H9 (cell line): ENCODE measurements around the gene DPEP2. TPM values are rescaled to one million over a fixed set of nuclear protein-coding genes. Genes with fewer than 3 reads are reported as not detected.

Experiments used
- DNase-seq: peaks from one replicate; pipeline ENCODE4 v3.0.0-alpha.2; 2017
- H2AFZ ChIP-seq: one replicate; pipeline ENCODE4 v1.6.1; 2013; ENCODE audit warnings: mild to moderate bottlenecking, low read length, control low read depth, moderate library complexity
- H2AK5ac ChIP-seq: 2 replicates; pipeline ENCODE4 v1.6.1; 2013; ENCODE audit warnings: low read length, control low read depth, mixed read lengths; ENCODE audit not compliant: insufficient read length
- H2BK120ac ChIP-seq: one replicate; pipeline ENCODE4 v1.6.1; 2013; ENCODE audit warnings: low read depth, mild to moderate bottlenecking, low read length, control low read depth, inconsistent platforms; ENCODE audit not compliant: poor library complexity, severe bottlenecking
- H2BK12ac ChIP-seq: 2 replicates; pipeline ENCODE4 v1.6.1; 2013; ENCODE audit warnings: low read length, control low read depth, mixed read lengths, low read depth; ENCODE audit not compliant: insufficient read length
- H2BK15ac ChIP-seq: 2 replicates; pipeline ENCODE4 v1.6.1; 2013; ENCODE audit warnings: low read depth, low read length, control low read depth
- H2BK20ac ChIP-seq: one replicate; pipeline ENCODE4 v1.6.1; 2013; ENCODE audit warnings: low read depth, mild to moderate bottlenecking, low read length, control low read depth, inconsistent platforms; ENCODE audit not compliant: poor library complexity, severe bottlenecking
- H2BK5ac ChIP-seq: 2 replicates; pipeline ENCODE4 v1.6.1; 2013; ENCODE audit warnings: low read length, control low read depth, mixed read lengths; ENCODE audit not compliant: insufficient read length
- H3K14ac ChIP-seq: 2 replicates; pipeline ENCODE4 v1.6.1; 2013; ENCODE audit warnings: low read length, control low read depth; ENCODE audit not compliant: insufficient read depth
- H3K18ac ChIP-seq: 2 replicates; pipeline ENCODE4 v1.6.1; 2013; ENCODE audit warnings: low read depth, mild to moderate bottlenecking, mixed read lengths, low read length, control low read depth; ENCODE audit not compliant: insufficient read length
- H3K23ac ChIP-seq: 2 replicates; pipeline ENCODE4 v1.6.1; 2013; ENCODE audit warnings: low read length, control low read depth, mixed read lengths, low read depth; ENCODE audit not compliant: insufficient read length
- H3K23me2 ChIP-seq: 2 replicates; pipeline ENCODE4 v1.6.1; 2013; ENCODE audit warnings: low read depth, mild to moderate bottlenecking, mixed read lengths, low read length, control low read depth; ENCODE audit not compliant: insufficient read length, poor library complexity, severe bottlenecking
- H3K27ac ChIP-seq: 2 replicates; pipeline ENCODE4 v1.5.1; 2013; ENCODE audit warnings: low read length, control low read depth, mixed read lengths, low read depth; ENCODE audit not compliant: insufficient read length
- H3K27me3 ChIP-seq: 2 replicates; pipeline ENCODE4 v1.6.1; 2013; ENCODE audit warnings: low read length, control low read depth, inconsistent platforms; ENCODE audit not compliant: insufficient read depth
- H3K4ac ChIP-seq: 2 replicates; pipeline ENCODE4 v1.6.1; 2013; ENCODE audit warnings: low read depth, mild to moderate bottlenecking, control low read depth, inconsistent platforms, low read length, moderate library complexity
- H3K4me1 ChIP-seq: 2 replicates; pipeline ENCODE4 v1.6.1; 2013; ENCODE audit warnings: low read length, control low read depth, inconsistent platforms; ENCODE audit not compliant: insufficient read depth
- H3K4me2 ChIP-seq: 2 replicates; pipeline ENCODE4 v1.6.1; 2013; ENCODE audit warnings: low read length, control low read depth, mixed read lengths; ENCODE audit not compliant: insufficient read length, insufficient read depth
- H3K56ac ChIP-seq: 2 replicates; pipeline ENCODE4 v1.6.1; 2013; ENCODE audit warnings: low read depth, mild to moderate bottlenecking, mixed read lengths, low read length, control low read depth; ENCODE audit not compliant: insufficient read length
- H3K79me1 ChIP-seq: 2 replicates; pipeline ENCODE4 v1.6.1; 2013; ENCODE audit warnings: low read depth, mild to moderate bottlenecking, moderate library complexity, low read length, control low read depth, inconsistent platforms; ENCODE audit not compliant: insufficient read depth, poor library complexity, severe bottlenecking
- H3K79me2 ChIP-seq: 2 replicates; pipeline ENCODE4 v1.6.1; 2013; ENCODE audit warnings: low read length, control low read depth, inconsistent platforms; ENCODE audit not compliant: insufficient read depth
- H3K9ac ChIP-seq: 2 replicates; pipeline ENCODE4 v1.6.1; 2013; ENCODE audit warnings: low read length, control low read depth, mixed read lengths; ENCODE audit not compliant: insufficient read length; ENCODE audit errors: extremely low read depth
- H3K9me3 ChIP-seq: one replicate; pipeline ENCODE4 v1.6.1; 2013; ENCODE audit warnings: low read depth, low read length, inconsistent platforms; ENCODE audit not compliant: control insufficient read depth
- H3T11ph ChIP-seq: one replicate; pipeline ENCODE4 v1.6.1; 2013; ENCODE audit warnings: mild to moderate bottlenecking, low read length, control low read depth, inconsistent platforms
- H4K20me1 ChIP-seq: one replicate; pipeline ENCODE4 v1.6.1; 2013; ENCODE audit not compliant: control insufficient read depth, insufficient read length, insufficient read depth
- H4K5ac ChIP-seq: 2 replicates; pipeline ENCODE4 v1.6.1; 2013; ENCODE audit warnings: low read depth, mild to moderate bottlenecking, mixed read lengths, low read length, control low read depth; ENCODE audit not compliant: insufficient read length
- H4K8ac ChIP-seq: replicated peaks from 2 replicates; pipeline ENCODE4 v1.6.1; 2013; ENCODE audit warnings: low read length, control low read depth, mixed read lengths, low read depth; ENCODE audit not compliant: insufficient read length
- H4K91ac ChIP-seq: 2 replicates; pipeline ENCODE4 v1.6.1; 2013; ENCODE audit warnings: low read depth, mild to moderate bottlenecking, moderate library complexity, mixed read lengths, low read length, control low read depth; ENCODE audit not compliant: insufficient read length
- H3K27ac Mint-ChIP-seq, 3 experiments: 2 replicates in 2 of 3; 3 replicates in 1 of 3; pipeline ENCODE4 v1.8.0; 2020 to 2021; ENCODE audit warnings: mixed read lengths in 3 of 3, mild to moderate bottlenecking in 1 of 3, moderate library complexity in 1 of 3
- H3K27me3 Mint-ChIP-seq: 2 replicates; pipeline ENCODE4 v1.8.0; 2021; ENCODE audit warnings: low read depth, mild to moderate bottlenecking, moderate library complexity, mixed read lengths
- H3K36me3 Mint-ChIP-seq, 3 experiments: 2 replicates in 2 of 3; 3 replicates in 1 of 3; pipeline ENCODE4 v1.8.0; 2020 to 2021; ENCODE audit warnings: low read depth in 3 of 3, mixed read lengths in 3 of 3; ENCODE audit not compliant: insufficient read depth in 1 of 3
- H3K4me1 Mint-ChIP-seq, 2 experiments: 2 replicates each; pipeline ENCODE4 v1.8.0; 2020; ENCODE audit warnings: mixed read lengths in 2 of 2
- H3K4me3 Mint-ChIP-seq, 2 experiments: 2 replicates in 1 of 2; 3 replicates in 1 of 2; pipeline ENCODE4 v1.8.0; 2020 to 2021; ENCODE audit warnings: mild to moderate bottlenecking in 2 of 2, mixed read lengths in 2 of 2, moderate library complexity in 1 of 2
- H3K9me3 Mint-ChIP-seq, 2 experiments: 2 replicates in 1 of 2; 3 replicates in 1 of 2; pipeline ENCODE4 v1.8.0; 2020; ENCODE audit warnings: mild to moderate bottlenecking in 2 of 2, mixed read lengths in 2 of 2, moderate library complexity in 1 of 2
- WGBS: extraction: QIAGEN DNeasy Blood & Tissue Kit; methylation state at CpG from one replicate; pipeline ENCODE4 v1.1.7; 2013; ENCODE audit warnings: missing lambda C conversion rate, low lambda C conversion rate, mixed read lengths; ENCODE audit not compliant: insufficient read length; ENCODE audit errors: extremely low coverage; 5-methylcytosine and 5-hydroxymethylcytosine counted together
- total RNA-seq: library from RNA; stranded (reverse); gene quantifications from 2 replicates; pipeline ENCODE4 v1.2.1, GENCODE V29; 2021
- TF ChIP-seq, protein P1 (sequence below): fragments of 200-600 bp; sonication (generic); conservative IDR thresholded peaks from 3 replicates; pipeline ENCODE4 v1.8.0; 2021; ENCODE audit warnings: antibody characterized with exemption, mild to moderate bottlenecking

DPEP2 gene
- total RNA-seq, 1 experiment from 2014 or later = not detected

DNA sequence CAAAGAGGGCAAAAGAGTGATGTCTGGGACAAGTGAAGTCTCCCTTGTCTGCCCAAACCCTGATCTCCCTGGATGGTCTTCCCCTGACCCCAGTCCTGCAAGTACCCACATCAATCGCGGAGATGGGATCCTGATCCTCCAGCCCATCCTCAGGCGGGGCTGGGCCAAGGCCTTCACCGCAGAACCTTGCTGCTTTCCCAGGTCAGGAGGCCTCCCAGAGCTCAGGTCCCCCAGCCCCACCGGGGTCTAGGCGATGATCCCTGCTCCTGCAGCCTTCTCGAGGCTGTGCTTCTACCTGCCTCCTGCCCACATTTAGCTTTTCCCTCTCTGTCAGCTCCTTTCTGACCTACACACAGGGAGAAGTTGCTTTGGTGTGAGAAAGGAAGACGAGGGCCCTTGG is 37.1 kb downstream of the DPEP2 start:
- Histone ChIP-seq H2AFZ (no peak overlapping the region), H3K27ac (no peak overlapping the region), H2BK120ac (no peak overlapping the region), H4K91ac (no peak overlapping the region), H3T11ph (no peak overlapping the region), H3K14ac (no peak overlapping the region), H3K4me2 (no peak overlapping the region), H3K18ac (no peak overlapping the region), H4K5ac (no peak overlapping the region), H3K4ac (no peak overlapping the region), H3K79me1 (peaks cover 4% of the 10 kb centered on the region), H2BK5ac (no peak overlapping the region), H3K27me3 (no peaks in the 10 kb centered on the region), H4K8ac (no peak overlapping the region), H2BK15ac (no peak overlapping the region), H2BK20ac (no peak overlapping the region), H2AK5ac (no peak overlapping the region), H2BK12ac (no peak overlapping the region), H3K56ac (no peak overlapping the region), H3K9me3 (no peaks in the 10 kb centered on the region), H3K4me1 (peaks cover 3% of the 10 kb centered on the region; the same call in 1 of the 2 replicates), H3K79me2 (no peaks in the 10 kb centered on the region; the same call in 1 of the 2 replicates), H4K20me1 (peaks cover 3% of the 10 kb centered on the region), H3K23ac (no peak overlapping the region), H3K9ac (no peak overlapping the region), H3K23me2 (no peaks in the 10 kb centered on the region)
- Mint-ChIP-seq H3K4me3 (no peak overlapping the region), H3K27ac (0 out of 7 replicates have a peak overlapping the region, but pooled peaks of 1 of the 3 experiments have one; percentile 22), H3K4me1 (peaks cover 23 to 30% of the 10 kb centered on the region in 2 experiments), H3K36me3 (peaks cover 14 to 72% (median 35%) of the 10 kb centered on the region in 3 experiments), H3K27me3 (no peaks in the 10 kb centered on the region), H3K9me3 (no peaks in the 10 kb centered on the region)
- TF ChIP-seq, protein P1, sequence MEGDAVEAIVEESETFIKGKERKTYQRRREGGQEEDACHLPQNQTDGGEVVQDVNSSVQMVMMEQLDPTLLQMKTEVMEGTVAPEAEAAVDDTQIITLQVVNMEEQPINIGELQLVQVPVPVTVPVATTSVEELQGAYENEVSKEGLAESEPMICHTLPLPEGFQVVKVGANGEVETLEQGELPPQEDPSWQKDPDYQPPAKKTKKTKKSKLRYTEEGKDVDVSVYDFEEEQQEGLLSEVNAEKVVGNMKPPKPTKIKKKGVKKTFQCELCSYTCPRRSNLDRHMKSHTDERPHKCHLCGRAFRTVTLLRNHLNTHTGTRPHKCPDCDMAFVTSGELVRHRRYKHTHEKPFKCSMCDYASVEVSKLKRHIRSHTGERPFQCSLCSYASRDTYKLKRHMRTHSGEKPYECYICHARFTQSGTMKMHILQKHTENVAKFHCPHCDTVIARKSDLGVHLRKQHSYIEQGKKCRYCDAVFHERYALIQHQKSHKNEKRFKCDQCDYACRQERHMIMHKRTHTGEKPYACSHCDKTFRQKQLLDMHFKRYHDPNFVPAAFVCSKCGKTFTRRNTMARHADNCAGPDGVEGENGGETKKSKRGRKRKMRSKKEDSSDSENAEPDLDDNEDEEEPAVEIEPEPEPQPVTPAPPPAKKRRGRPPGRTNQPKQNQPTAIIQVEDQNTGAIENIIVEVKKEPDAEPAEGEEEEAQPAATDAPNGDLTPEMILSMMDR = no peak
- DNase-seq = no peak
- WGBS = no CpG with 5 or more reads among the region's 8 CpGs
